K562 (cell line): ENCODE data around the gene DNAJC11. TPM values are rescaled to one million over a fixed set of nuclear protein-coding genes. Genes with fewer than 3 reads are reported as not detected.

Source experiments
- ARID2 ChIP-seq: fragments of 450-650 bp; IDR thresholded peaks from 2 replicates; pipeline ENCODE4 v1.6.1; 2017; ENCODE audit warnings: antibody characterized with exemption, mild to moderate bottlenecking
- HOMEZ ChIP-seq: fragments of 250-450 bp; sonication (Bioruptor Pico); IDR thresholded peaks from 2 replicates; pipeline ENCODE4 v1.4.0; 2020; ENCODE audit warnings: mild to moderate bottlenecking, moderate library complexity
- NEUROD1 ChIP-seq: fragments of 150-350 bp; IDR thresholded peaks from 2 replicates; pipeline ENCODE4 v1.6.1; 2014; ENCODE audit warnings: borderline replicate concordance, low read length, low read depth; ENCODE audit not compliant: partially characterized antibody
- SUPT5H ChIP-seq: fragments of 450-650 bp; IDR thresholded peaks from 2 replicates; pipeline ENCODE4 v1.6.1; 2016
- TBP ChIP-seq: optimal IDR thresholded peaks from 2 replicates; pipeline ENCODE3; 2011; ENCODE audit warnings: low read depth, low read length, improper control_type of control experiment
- VEZF1 ChIP-seq: fragments of 200-800 bp; sonication (Bioruptor generic); IDR thresholded peaks from 2 replicates; pipeline ENCODE4 v1.6.1; 2017; ENCODE audit warnings: missing genetic modification characterization, missing compliant biosample characterization
- ZBTB43 ChIP-seq: sonication (generic); formaldehyde crosslinking; IDR thresholded peaks from 2 replicates; pipeline ENCODE4 v1.8.0; 2023; ENCODE audit warnings: mild to moderate bottlenecking, missing genetic modification reagents
- ZNF436 ChIP-seq: fragments of 250-450, 450-650 bp; sonication (Bioruptor Pico); formaldehyde crosslinking; IDR thresholded peaks from 2 replicates; pipeline ENCODE4 v1.7.0; 2020; ENCODE audit warnings: mild to moderate bottlenecking
- ZSCAN29 ChIP-seq: fragments of 450-650 bp; IDR thresholded peaks from 2 replicates; pipeline ENCODE4 v1.6.1; 2017
- polyA plus RNA-seq, 8 experiments: library from polyadenylated mRNA; depleted of rRNA in 4 of 8; stranded (reverse) in 5 of 8; unstranded in 3 of 8; fragments of >200 nt; fragmentation: Nextera tagmentation in 2 of 8; fragmentation: Illumina TruSeq in 1 of 8; extraction: Ambion mirVana in 2 of 8; extraction: Trizol in 1 of 8; gene quantifications; 2 replicates each; pipeline versions ENCODE4 v1.2.1 to v1.2.3, GENCODE V29; 2011 to 2014; ENCODE audit warnings: inconsistent platforms in 1 of 8, missing spikeins in 1 of 8
- total RNA-seq, 7 experiments: library from RNA; depleted of rRNA in 6 of 7; stranded (reverse); fragments of >200 nt in 6 of 7; fragmentation: Illumina TruSeq in 2 of 7; extraction: Trizol in 2 of 7; gene quantifications; 2 replicates each; pipeline versions ENCODE4 v1.2.1 to v1.2.3, GENCODE V29; 2011 to 2021; ENCODE audit warnings: low replicate concordance in 1 of 7

The DNAJC11 gene
- total and polyA plus RNA-seq, 9 of the 15 experiments (the other 6 are each of a cell fraction or from before 2014, with no cell fraction given): 14.1 to 123 (median 76.6) TPM

- TF ChIP-seq VEZF1 (CRISPR knock-in tag): no peak
- TF ChIP-seq HOMEZ (CRISPR knock-in tag): no peak
- no peak for TF ChIP-seq SUPT5H
- no peak for TF ChIP-seq ZSCAN29
- no peak for TF ChIP-seq NEUROD1
- no peak for TF ChIP-seq ARID2
- TF ChIP-seq ZNF436: no peak
- no peak for TF ChIP-seq TBP
- TF ChIP-seq ZBTB43: no peak
- TF ChIP-seq, all 486 proteins: peak for 0
Measured at GRCh38 chr1:6660415-6661049, 41.1 kb downstream of the DNAJC11 start (continued).
